Measurements from ENCODE around the gene BNIP3. TPM values are rescaled to one million over a fixed set of nuclear protein-coding genes. Genes with fewer than 3 reads are reported as not detected.

BNIP3 gene
- total and polyA plus RNA-seq, 3 experiments from 2014 or later: 26.3 to 40.7 (median 39.8) TPM

DNA sequence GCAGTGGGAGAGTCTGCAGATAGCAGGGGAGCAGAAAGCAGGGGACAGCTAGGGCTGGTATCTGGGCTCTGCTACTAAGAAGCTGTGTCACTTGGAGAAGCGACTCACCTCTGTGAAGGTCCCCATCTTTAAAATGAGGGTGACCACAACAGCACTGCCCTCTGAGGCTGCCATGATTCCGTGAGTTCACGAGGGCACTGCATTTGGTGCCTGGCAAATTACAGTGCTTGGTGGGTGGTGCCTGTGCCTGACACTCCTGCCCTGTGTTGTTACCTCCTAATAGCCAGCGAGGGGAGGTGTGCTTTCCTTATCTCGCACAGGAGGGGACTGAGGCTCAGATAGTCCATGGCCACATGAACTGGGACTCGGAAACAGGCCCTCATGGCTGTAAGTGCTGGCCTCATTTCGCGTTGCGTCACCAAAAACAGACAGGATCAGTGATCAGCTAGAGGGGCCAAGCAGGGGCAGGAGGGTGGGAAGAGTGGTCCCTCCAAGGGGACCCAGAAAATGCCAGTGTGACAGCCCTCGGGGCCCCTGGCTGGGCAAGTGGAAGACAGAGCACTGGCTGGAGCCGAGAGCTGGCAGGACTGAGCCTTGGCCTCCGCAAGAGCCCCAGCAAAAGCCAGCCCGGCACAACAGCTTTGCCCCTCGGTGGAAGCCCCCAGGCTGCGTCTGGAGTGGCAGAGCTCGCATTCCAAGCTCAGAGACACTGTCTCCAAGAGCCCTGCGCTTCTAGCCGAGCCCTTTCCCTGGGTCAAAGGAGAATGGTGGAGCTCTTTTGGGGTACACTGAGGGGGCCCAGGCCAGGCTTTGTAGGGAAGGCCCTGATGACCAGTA, 17.3 kb upstream of the BNIP3 start:
- Histone ChIP-seq H3K9me3 (ENCODE audit: low read length) (no peaks in the 10 kb centered on the region), H3K36me3 (ENCODE audit: insufficient read depth, low read length) (no peaks in the 10 kb centered on the region), H3K27me3 (ENCODE audit: insufficient read depth, low read length, poor library complexity, severe bottlenecking) (no peaks in the 10 kb centered on the region), H3K4me1 (ENCODE audit: insufficient read depth, low read length) (no peaks in the 10 kb centered on the region), H3K27ac (ENCODE audit: low read depth, low read length) (no peak overlapping the region), H3K4me3 (ENCODE audit: low read length) (no peak overlapping the region)
- ChIA-PET POLR2A (no interaction called here), CTCF (interaction anchor here (1.2 to 1.5 kb wide), 2 partner anchors 24 to 113 kb away, joined by 4 to 6 read pairs; no protein-coding TSS in a partner anchor)
- no peak for DNase-seq
- H3K27me3 Mint-ChIP-seq: peaks cover 4 to 12% of the 10 kb centered on the region in 2 donors
- no peak overlapping the region for H3K4me3 Mint-ChIP-seq
- H3K36me3 Mint-ChIP-seq: peaks cover 0 to 5% (median 0%) of the 10 kb centered on the region in 3 donors
- no peaks in the 10 kb centered on the region for H3K9me3 Mint-ChIP-seq
- peak overlapping the region in 1 of 8 donors; percentile 54 for H3K27ac Mint-ChIP-seq
- peaks cover 0 to 6% (median 4%) of the 10 kb centered on the region in 3 donors for H3K4me1 Mint-ChIP-seq

DNA sequence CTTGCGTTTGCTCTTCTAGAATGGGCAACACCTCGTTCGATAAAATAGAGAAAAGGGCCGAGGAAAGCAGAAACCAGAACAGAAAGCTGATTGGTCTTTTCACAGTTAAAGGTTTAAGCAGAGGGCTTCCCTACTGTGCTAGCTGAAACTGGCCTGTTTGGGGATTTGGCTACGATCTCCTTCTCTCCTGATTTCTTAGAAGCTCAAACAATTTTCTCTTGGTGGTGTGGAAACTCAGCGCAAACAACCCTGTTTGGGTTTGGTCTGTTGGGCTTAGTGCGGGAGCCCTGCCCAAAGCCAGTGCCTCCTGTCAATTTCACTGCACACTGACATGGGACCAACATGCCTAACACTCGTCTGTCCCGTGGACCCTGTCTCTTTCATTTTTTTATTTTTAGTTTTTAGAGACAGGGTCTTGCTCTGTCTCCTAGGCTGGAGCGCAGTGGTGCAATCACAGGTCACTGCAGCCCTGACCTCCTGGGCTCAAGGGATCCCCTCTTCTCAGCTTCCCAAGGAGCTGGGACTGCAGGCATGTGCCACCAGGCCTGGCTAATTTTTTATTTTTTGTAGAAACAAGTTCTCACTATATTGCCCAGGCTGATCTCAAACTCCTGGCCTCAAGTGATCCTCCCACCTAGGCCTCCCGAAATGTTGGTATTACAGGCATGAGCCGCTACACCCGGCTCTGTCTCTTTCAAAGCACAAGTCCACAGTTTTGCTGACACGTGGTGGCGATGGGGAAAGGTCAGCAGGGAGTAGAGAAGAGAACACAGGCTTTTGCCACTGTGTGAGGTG, 16.5 kb upstream of the BNIP3 start:
- H3K36me3 ChIP-seq (ENCODE audit: insufficient read depth, low read length): no peaks in the 10 kb centered on the region
- H3K27ac Mint-ChIP-seq: peak overlapping the region in 2 of 8 donors; percentile 23 to 54
- CTCF ChIA-PET: interaction anchor here (0.9 to 1.5 kb wide), 2 partner anchors 25 to 113 kb away, joined by 4 read pairs; no protein-coding TSS in a partner anchor
- H3K4me1 Mint-ChIP-seq: peaks cover 0 to 6% (median 4%) of the 10 kb centered on the region in 3 donors
- no peaks in the 10 kb centered on the region for H3K27me3 ChIP-seq (ENCODE audit: insufficient read depth, low read length, poor library complexity, severe bottlenecking)
- H3K9me3 ChIP-seq (ENCODE audit: low read length): no peaks in the 10 kb centered on the region
- H3K27ac ChIP-seq (ENCODE audit: low read depth, low read length): no peak overlapping the region
- H3K4me1 ChIP-seq (ENCODE audit: insufficient read depth, low read length): no peaks in the 10 kb centered on the region
- no peak overlapping the region for H3K4me3 ChIP-seq (ENCODE audit: low read length)
- peaks cover 0 to 5% (median 0%) of the 10 kb centered on the region in 3 donors for H3K36me3 Mint-ChIP-seq
- no peak for DNase-seq
- H3K27me3 Mint-ChIP-seq: peaks cover 4 to 9% of the 10 kb centered on the region in 2 donors
- H3K9me3 Mint-ChIP-seq: no peaks in the 10 kb centered on the region
- H3K4me3 Mint-ChIP-seq: no peak overlapping the region
- POLR2A ChIA-PET: no interaction called here

DNA sequence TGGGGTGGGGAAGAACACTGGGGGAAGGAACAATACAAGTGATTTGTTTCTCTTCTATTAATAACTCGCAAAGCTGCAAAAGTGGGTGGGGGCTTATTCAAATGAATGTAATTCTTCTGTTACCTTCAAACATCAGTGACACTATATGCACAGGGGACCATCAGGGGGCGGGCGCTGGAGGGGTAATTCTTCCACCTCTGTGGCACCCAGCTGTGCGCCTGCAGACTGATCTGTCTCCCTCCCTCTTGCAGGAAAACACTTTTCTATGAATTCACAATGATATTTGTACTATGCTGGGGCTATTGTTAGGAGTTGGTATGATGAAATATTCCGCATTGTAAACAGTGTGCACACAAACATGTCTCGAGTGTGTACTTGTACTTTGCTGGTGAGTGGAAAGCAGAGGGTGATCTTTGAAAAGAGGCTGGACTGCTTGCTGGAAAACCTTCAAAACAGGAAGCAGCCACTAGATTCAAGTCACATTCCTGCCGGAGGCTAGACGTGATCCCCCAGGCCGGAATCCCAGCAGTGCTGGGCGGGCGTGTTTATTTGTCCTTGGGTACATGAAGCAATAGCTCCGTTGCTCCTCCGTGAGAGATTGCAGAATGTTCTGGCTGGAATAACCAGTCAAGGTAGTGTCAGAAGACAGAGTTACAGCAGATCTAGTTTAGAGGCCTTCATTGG, 15.8 kb upstream of the BNIP3 start:
- no peaks in the 10 kb centered on the region for H3K9me3 ChIP-seq (ENCODE audit: low read length)
- POLR2A ChIA-PET: no interaction called here
- no peaks in the 10 kb centered on the region for H3K4me1 ChIP-seq (ENCODE audit: insufficient read depth, low read length)
- Mint-ChIP-seq H3K27ac (no peak overlapping the region), H3K27me3 (peaks cover 4 to 9% of the 10 kb centered on the region in 2 donors), H3K4me1 (peaks cover 0 to 6% (median 4%) of the 10 kb centered on the region in 3 donors), H3K36me3 (peaks cover 0 to 5% (median 0%) of the 10 kb centered on the region in 3 donors), H3K9me3 (no peaks in the 10 kb centered on the region), H3K4me3 (no peak overlapping the region)
- CTCF ChIA-PET: interaction anchor here (0.9 to 1.5 kb wide), 2 partner anchors 25 to 112 kb away, joined by 4 read pairs; no protein-coding TSS in a partner anchor
- no peak for DNase-seq
- H3K27me3 ChIP-seq (ENCODE audit: insufficient read depth, low read length, poor library complexity, severe bottlenecking): no peaks in the 10 kb centered on the region
- H3K27ac ChIP-seq (ENCODE audit: low read depth, low read length): no peak overlapping the region
- H3K36me3 ChIP-seq (ENCODE audit: insufficient read depth, low read length): no peaks in the 10 kb centered on the region
- no peak overlapping the region for H3K4me3 ChIP-seq (ENCODE audit: low read length)

DNA sequence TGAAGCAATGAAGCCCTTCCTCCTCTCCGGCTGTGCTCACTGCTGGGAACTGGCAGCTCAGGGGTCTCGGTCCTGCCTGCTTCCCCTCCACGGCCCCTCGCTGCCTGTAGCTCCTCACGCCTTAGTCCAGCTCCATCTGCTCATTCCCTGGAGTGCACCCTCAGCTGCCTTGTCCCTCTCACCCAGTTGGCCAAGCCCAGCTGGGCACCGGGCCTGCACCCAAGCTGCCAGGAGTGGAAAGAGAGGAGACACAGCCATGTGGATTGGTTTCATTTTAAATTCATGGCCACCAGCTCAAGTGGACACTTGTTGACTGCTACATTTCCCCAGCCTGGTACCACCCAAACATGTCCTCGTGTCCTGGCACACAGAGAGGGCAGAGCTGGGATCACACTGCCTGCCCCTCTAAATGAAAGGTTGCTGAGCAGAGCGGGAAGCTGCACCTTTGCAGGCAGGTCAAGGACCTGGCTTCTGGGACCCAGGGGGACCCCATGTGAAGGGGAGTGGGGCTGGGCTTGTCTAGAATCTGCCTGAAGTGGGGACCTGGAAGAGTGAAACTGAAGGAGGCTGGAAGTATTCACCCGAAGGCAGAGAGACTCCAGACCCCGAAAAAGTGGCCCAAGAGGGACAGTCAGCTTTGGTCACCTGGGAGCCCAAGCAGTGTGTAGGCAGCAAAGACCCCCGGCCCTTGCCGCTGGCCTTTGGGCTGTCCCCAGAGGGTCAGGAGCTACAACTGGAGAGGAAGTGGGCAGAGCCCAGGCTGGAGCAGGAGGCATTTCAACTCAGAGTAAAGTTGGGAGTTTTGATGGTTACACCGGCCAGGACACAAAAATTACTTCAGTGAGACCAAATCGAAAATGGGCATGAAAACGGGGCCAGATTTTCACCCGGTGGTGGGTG, 15.0 kb upstream of the BNIP3 start:
- no peaks in the 10 kb centered on the region for H3K27me3 ChIP-seq (ENCODE audit: insufficient read depth, low read length, poor library complexity, severe bottlenecking)
- ChIA-PET POLR2A (no interaction called here), CTCF (no interaction called here)
- no peak for DNase-seq
- H3K9me3 Mint-ChIP-seq: no peaks in the 10 kb centered on the region
- H3K4me1 ChIP-seq (ENCODE audit: insufficient read depth, low read length): no peaks in the 10 kb centered on the region
- no peak overlapping the region for H3K4me3 Mint-ChIP-seq
- no peaks in the 10 kb centered on the region for H3K9me3 ChIP-seq (ENCODE audit: low read length)
- H3K36me3 Mint-ChIP-seq: no peaks in the 10 kb centered on the region
- peaks cover 0 to 6% (median 4%) of the 10 kb centered on the region in 3 donors for H3K4me1 Mint-ChIP-seq
- H3K27ac Mint-ChIP-seq: no peak overlapping the region
- H3K4me3 ChIP-seq (ENCODE audit: low read length): no peak overlapping the region
- no peak overlapping the region for H3K27ac ChIP-seq (ENCODE audit: low read depth, low read length)
- no peaks in the 10 kb centered on the region for H3K36me3 ChIP-seq (ENCODE audit: insufficient read depth, low read length)
- peaks cover 4% of the 10 kb centered on the region in 2 donors for H3K27me3 Mint-ChIP-seq

DNA sequence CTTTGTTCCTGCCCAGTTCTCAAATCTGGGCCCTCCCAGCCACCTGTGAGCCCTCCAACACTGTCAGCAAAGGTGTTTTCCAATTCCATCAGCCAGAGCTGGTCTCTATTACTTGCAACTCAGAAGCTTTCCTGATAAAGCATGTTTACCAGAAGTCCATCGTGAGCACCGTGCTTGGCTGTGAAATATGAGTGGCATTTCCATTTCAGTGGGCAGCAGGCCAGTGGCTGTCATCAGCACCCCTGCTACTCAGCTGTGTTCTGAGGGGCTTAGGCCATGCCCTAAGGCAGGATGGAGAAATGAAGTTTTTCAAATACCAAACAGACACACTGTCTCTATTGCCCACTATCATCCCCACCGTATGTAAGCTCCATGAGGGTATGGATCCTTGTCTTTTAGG, 12.7 kb upstream of the BNIP3 start:
- H3K4me3 ChIP-seq (ENCODE audit: low read length): no peak overlapping the region
- Mint-ChIP-seq H3K4me3 (no peak overlapping the region), H3K9me3 (no peaks in the 10 kb centered on the region), H3K36me3 (no peaks in the 10 kb centered on the region), H3K27me3 (no peaks in the 10 kb centered on the region), H3K4me1 (no peaks in the 10 kb centered on the region), H3K27ac (no peak overlapping the region)
- CTCF ChIA-PET: no interaction called here
- H3K27ac ChIP-seq (ENCODE audit: low read depth, low read length): no peak overlapping the region
- no peaks in the 10 kb centered on the region for H3K36me3 ChIP-seq (ENCODE audit: insufficient read depth, low read length)
- no peaks in the 10 kb centered on the region for H3K27me3 ChIP-seq (ENCODE audit: insufficient read depth, low read length, poor library complexity, severe bottlenecking)
- no peaks in the 10 kb centered on the region for H3K4me1 ChIP-seq (ENCODE audit: insufficient read depth, low read length)
- no peaks in the 10 kb centered on the region for H3K9me3 ChIP-seq (ENCODE audit: low read length)
- POLR2A ChIA-PET: no interaction called here
- DNase-seq: no peak

DNA sequence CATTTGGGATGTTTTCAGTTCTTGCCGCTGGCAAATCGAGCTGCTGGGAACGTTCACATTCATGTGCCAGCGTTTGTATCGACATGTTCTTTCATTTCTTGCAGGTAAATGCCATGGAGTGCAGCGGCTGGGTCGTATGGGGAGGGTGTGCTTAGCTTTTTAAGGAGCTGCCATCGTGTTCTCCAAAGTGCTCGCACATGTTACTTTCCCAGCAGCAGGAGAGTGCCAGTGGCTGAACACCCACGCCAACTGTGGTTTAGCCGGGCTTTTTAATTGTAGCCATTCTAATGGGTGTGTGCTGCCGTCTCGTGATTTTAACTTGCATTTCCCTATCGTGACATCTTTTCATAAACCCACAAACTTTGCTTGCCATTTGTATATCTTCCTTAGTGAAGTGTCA, 11.6 kb upstream of the BNIP3 start:
- CTCF ChIA-PET: no interaction called here
- DNase-seq: no peak

DNA sequence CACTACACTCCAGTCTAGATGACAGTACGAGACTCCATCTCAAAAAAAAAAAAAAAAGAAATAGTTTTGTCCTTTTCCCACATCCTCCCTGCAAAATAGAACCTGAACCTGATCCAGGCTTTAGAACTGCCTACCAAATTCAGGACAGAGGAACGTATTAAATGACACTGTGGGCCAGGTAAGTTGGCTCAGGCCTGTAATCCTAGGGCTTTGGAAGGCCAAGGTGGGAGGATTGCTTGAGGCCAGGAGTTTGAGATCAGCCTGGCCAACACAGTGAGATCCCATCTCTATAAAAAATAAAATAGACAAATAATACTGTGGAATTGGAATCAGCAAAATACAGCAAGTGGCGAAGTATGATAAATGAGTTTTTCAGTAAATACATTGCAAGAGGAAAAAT, 10.0 kb upstream of the BNIP3 start:
- Mint-ChIP-seq H3K4me3 (no peak overlapping the region), H3K27ac (no peak overlapping the region)

More for the DNA sequence above, 11.6 kb upstream of the BNIP3 start:
- peaks cover 0 to 2% (median 0%) of the 10 kb centered on the region in 5 donors for H3K9me3 Mint-ChIP-seq
- H3K27me3 Mint-ChIP-seq: no peaks in the 10 kb centered on the region
- POLR2A ChIA-PET: no interaction called here
- Histone ChIP-seq H3K9me3 (ENCODE audit: low read length) (no peaks in the 10 kb centered on the region), H3K27ac (ENCODE audit: low read depth, low read length) (no peak overlapping the region), H3K4me3 (ENCODE audit: low read length) (no peak overlapping the region), H3K27me3 (ENCODE audit: insufficient read depth, low read length, poor library complexity, severe bottlenecking) (no peaks in the 10 kb centered on the region), H3K4me1 (ENCODE audit: insufficient read depth, low read length) (no peaks in the 10 kb centered on the region), H3K36me3 (ENCODE audit: insufficient read depth, low read length) (no peaks in the 10 kb centered on the region)
- H3K4me3 Mint-ChIP-seq: no peak overlapping the region
- H3K36me3 Mint-ChIP-seq: no peaks in the 10 kb centered on the region
- peak overlapping the region in 1 of 8 donors; percentile 26 for H3K27ac Mint-ChIP-seq
- H3K4me1 Mint-ChIP-seq: no peaks in the 10 kb centered on the region

More for the DNA sequence above, 10.0 kb upstream of the BNIP3 start:
- Mint-ChIP-seq H3K9me3 (peaks cover 0 to 2% (median 0%) of the 10 kb centered on the region in 5 donors), H3K27me3 (no peaks in the 10 kb centered on the region), H3K36me3 (no peaks in the 10 kb centered on the region), H3K4me1 (no peaks in the 10 kb centered on the region)
- no peak for DNase-seq
- no peaks in the 10 kb centered on the region for H3K4me1 ChIP-seq (ENCODE audit: insufficient read depth, low read length)
- H3K4me3 ChIP-seq (ENCODE audit: low read length): no peak overlapping the region
- no peaks in the 10 kb centered on the region for H3K9me3 ChIP-seq (ENCODE audit: low read length)
- CTCF ChIA-PET: no interaction called here
- no peaks in the 10 kb centered on the region for H3K27me3 ChIP-seq (ENCODE audit: insufficient read depth, low read length, poor library complexity, severe bottlenecking)
- POLR2A ChIA-PET: no interaction called here
- no peaks in the 10 kb centered on the region for H3K36me3 ChIP-seq (ENCODE audit: insufficient read depth, low read length)
- H3K27ac ChIP-seq (ENCODE audit: low read depth, low read length): no peak overlapping the region
